MCF 10A (cell line): ENCODE data around the gene FARS2. TPM values are rescaled to one million over a fixed set of nuclear protein-coding genes. Genes with fewer than 3 reads are reported as not detected.

ENCODE experiments used
- BruUV-seq: library from RNA; stranded (reverse); fragments of 400-500 nt; replicated peaks from 2 replicates; lab custom pipeline; 2021; lab: Mats Ljungman, UMichigan
- CTCF ChIA-PET: fragments of 300-600 bp; sonication (Branson Sonifier 250); formaldehyde crosslinking; extraction: SDS; loops from one replicate; lab custom pipeline; 2021; ENCODE audit warnings: antibody characterized with exemption, inconsistent platforms; lab: Yijun Ruan, JAX
- POLR2A ChIA-PET: fragments of 300-600, 350-650 bp; sonication (Branson Sonifier 250); formaldehyde crosslinking; extraction: SDS; loops from one replicate; lab custom pipeline; 2020; ENCODE audit warnings: antibody characterized with exemption, inconsistent platforms; lab: Yijun Ruan, JAX
- DNase-seq: peaks from one replicate; pipeline ENCODE4 v3.0.0-alpha.2; 2018; ENCODE audit not compliant: unreplicated experiment
- H3K27ac Mint-ChIP-seq: one replicate; pipeline ENCODE4 v1.8.0; 2022; ENCODE audit warnings: mild to moderate bottlenecking, low read depth, mixed read lengths; ENCODE audit not compliant: unreplicated experiment
- H3K27me3 Mint-ChIP-seq: one replicate; pipeline ENCODE4 v1.8.0; 2022; ENCODE audit warnings: mixed read lengths; ENCODE audit not compliant: insufficient read depth, unreplicated experiment
- H3K36me3 Mint-ChIP-seq: one replicate; pipeline ENCODE4 v1.8.0; 2022; ENCODE audit warnings: mild to moderate bottlenecking, moderate library complexity, mixed read lengths; ENCODE audit not compliant: insufficient read depth, unreplicated experiment
- H3K4me1 Mint-ChIP-seq: one replicate; pipeline ENCODE4 v1.8.0; 2022; ENCODE audit warnings: mixed read lengths; ENCODE audit not compliant: insufficient read depth, unreplicated experiment
- H3K4me3 Mint-ChIP-seq: one replicate; pipeline ENCODE4 v1.8.0; 2022; ENCODE audit warnings: mild to moderate bottlenecking, moderate library complexity, mixed read lengths; ENCODE audit not compliant: unreplicated experiment
- H3K9me3 Mint-ChIP-seq: one replicate; pipeline ENCODE4 v1.8.0; 2022; ENCODE audit warnings: mixed read lengths; ENCODE audit not compliant: unreplicated experiment
- CTCF ChIP-seq: fragments of 200-600 bp; IDR thresholded peaks from one replicate; pipeline ENCODE4 v1.8.0; 2022; ENCODE audit warnings: antibody characterized with exemption, mild to moderate bottlenecking; ENCODE audit not compliant: unreplicated experiment
- intact Hi-C: fragments of 100-400 bp; cut with micrococcal nuclease; formaldehyde crosslinking; loops from 2 replicates; pipeline ENCODE4 v1.14.1; 2022
- total RNA-seq: library from RNA; stranded (reverse); gene quantifications from 2 replicates; pipeline ENCODE4 v1.2.3, GENCODE V29; 2022

FARS2 gene
- total RNA-seq, 1 experiment from 2014 or later = 18.2 TPM

GRCh38 chr6:5359417-5359816, 98.1 kb downstream of the FARS2 start:
- Mint-ChIP-seq H3K27me3 (no peaks in the 10 kb centered on the region), H3K4me1 (peaks cover 6% of the 10 kb centered on the region), H3K4me3 (no peak overlapping the region), H3K9me3 (no peaks in the 10 kb centered on the region), H3K36me3 (no peaks in the 10 kb centered on the region), H3K27ac (no peak overlapping the region)
- ChIA-PET POLR2A (no interaction called here), CTCF (no interaction called here)
- intact Hi-C loops = no loop called here
- BruUV-seq = no TSS peak
- DNase-seq = peak; percentile 34
- no peak for TF ChIP-seq CTCF

DNA sequence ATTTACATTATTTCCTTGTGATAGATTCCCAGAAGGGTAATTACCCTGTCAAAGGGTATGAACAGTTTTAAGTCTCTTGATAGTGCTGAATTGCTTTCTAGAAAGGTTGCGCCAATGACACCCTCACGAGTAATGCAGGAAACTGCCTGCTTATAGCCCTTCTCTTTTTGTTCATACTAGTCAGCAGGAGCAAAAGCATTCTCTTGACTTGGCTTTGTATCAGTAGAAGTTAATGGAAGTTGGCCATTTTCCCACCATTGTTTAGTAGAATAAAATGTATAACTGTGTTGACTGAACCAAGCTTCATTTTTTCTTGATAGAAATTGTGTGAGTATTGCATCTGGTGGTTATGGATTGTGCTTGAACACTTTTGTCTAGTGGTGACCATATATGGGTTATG, 100.1 kb downstream of the FARS2 start:
- intact Hi-C loops = no loop called here
- Mint-ChIP-seq H3K27ac (no peak overlapping the region), H3K27me3 (no peaks in the 10 kb centered on the region), H3K36me3 (no peaks in the 10 kb centered on the region), H3K4me1 (peaks cover 9% of the 10 kb centered on the region), H3K4me3 (no peak overlapping the region), H3K9me3 (no peaks in the 10 kb centered on the region)
- BruUV-seq = no TSS peak
- DNase-seq = peak; percentile 22
- POLR2A ChIA-PET = no interaction called here
- CTCF ChIA-PET = no interaction called here
- no peak for TF ChIP-seq CTCF

DNA sequence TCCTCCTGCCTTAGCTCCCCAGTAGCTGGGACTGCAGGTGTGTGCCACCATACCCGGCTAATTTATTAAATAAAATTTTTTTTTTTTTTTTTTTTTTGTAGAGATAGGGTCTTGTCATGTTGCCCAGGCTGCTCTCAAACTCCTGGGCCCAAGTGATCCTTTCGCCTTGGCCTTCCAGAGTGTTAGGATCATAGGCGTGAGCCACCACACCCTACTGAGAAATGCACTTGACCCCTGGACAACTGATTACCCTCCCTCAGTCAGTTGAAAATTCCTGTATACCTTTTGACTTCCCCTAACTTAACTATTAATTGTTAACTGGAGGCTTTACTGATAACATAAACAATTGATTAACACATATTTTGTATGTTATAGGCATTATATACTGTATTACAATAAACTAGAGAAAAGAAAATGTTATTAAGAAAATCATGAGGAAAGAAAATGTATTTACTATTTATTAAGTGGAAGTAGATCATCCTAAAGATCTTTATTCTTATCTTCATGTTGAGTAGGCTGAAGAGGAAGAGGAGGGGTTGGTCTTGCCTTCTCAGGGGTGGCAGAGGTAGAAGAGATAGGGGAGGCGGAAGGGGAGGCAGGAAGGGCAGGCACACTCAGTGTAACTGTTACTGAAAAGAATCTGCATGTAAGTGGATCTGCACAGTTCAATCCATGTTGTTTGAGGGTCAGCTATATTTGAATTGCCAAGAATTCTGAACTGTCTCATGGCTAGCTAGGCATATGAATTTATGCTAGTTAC, 104.3 kb downstream of the FARS2 start:
- H3K4me1 Mint-ChIP-seq = peaks cover 6% of the 10 kb centered on the region
- H3K27me3 Mint-ChIP-seq = no peaks in the 10 kb centered on the region
- no peaks in the 10 kb centered on the region for H3K9me3 Mint-ChIP-seq
- ChIA-PET CTCF (interaction anchor here (0.5 to 1.4 kb wide), 3 partner anchors 41 to 279 kb away, joined by 3 to 5 read pairs (median 3); no protein-coding TSS in a partner anchor), POLR2A (interaction anchor here (0.6 kb wide), 2 partner anchors 10 to 290 kb away, joined by 3 to 6 read pairs; no protein-coding TSS in a partner anchor)
- no peak for TF ChIP-seq CTCF
- DNase-seq = no peak
- H3K4me3 Mint-ChIP-seq = no peak overlapping the region
- no TSS peak for BruUV-seq
- no peaks in the 10 kb centered on the region for H3K36me3 Mint-ChIP-seq
- no peak overlapping the region for H3K27ac Mint-ChIP-seq
- intact Hi-C loops = no loop called here

DNA sequence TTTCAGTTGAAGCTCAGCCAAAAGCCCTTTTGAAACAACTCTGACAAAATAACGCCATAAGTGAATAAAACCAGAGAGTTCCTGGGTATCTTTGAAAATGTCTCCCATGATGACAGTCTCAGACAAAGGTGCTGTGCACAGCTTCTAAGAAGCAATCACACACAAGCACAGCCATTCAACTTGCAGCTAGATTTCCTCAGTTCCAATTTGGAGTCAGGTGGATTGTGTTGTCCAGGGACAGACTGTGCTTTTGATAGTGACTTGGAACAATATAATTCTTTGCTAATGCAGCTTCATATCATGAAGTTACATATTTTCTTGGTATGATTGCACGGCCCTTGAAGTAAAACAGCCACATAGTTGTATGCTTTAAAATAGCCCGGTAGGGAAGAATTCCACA, 105.6 kb downstream of the FARS2 start:
- Mint-ChIP-seq H3K27me3 (no peaks in the 10 kb centered on the region), H3K36me3 (no peaks in the 10 kb centered on the region), H3K9me3 (no peaks in the 10 kb centered on the region), H3K4me3 (no peak overlapping the region), H3K4me1 (peaks cover 6% of the 10 kb centered on the region), H3K27ac (no peak overlapping the region)
- ChIA-PET POLR2A (interaction anchor here (1.0 kb wide), 1 partner anchor 303 kb away, joined by 4 read pairs; no protein-coding TSS in a partner anchor), CTCF (no interaction called here)
- intact Hi-C loops = no loop called here
- no peak for DNase-seq
- no peak for TF ChIP-seq CTCF
- BruUV-seq = no TSS peak
